ENCODE measurements around the gene MINDY3.
"Not testable (repeated sequence)": the region's sequence is repeated elsewhere in the genome, so short reads cannot be mapped to it uniquely, and the experiment has no call there.

The MINDY3 gene

DNA sequence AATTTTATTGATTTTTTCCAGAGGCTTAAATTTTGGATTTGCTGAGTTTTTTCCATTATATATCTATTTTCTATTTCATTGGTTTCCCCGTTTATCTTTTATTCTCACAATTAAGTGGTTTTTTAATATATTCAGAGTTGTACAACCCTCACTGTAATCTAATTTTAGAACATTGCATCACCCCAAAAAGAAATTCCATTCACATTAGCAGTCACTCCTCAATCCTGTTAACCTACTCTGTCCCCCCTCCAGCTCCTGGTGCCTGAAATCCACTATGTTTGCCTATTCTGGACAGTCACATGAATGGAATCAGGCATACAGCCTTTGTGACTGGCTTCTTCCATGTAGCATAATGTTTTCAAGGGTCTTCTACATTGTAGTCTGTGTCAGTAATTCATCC is 84.8 kb downstream of the MINDY3 start:
- in situ Hi-C loops (cut with MboI; ENCODE audit: low pct_unique_long_range_greater_than_20kb, low sequenced_read_pairs, unreplicated experiment): no loop called here
- TF ChIP-seq, protein P1, sequence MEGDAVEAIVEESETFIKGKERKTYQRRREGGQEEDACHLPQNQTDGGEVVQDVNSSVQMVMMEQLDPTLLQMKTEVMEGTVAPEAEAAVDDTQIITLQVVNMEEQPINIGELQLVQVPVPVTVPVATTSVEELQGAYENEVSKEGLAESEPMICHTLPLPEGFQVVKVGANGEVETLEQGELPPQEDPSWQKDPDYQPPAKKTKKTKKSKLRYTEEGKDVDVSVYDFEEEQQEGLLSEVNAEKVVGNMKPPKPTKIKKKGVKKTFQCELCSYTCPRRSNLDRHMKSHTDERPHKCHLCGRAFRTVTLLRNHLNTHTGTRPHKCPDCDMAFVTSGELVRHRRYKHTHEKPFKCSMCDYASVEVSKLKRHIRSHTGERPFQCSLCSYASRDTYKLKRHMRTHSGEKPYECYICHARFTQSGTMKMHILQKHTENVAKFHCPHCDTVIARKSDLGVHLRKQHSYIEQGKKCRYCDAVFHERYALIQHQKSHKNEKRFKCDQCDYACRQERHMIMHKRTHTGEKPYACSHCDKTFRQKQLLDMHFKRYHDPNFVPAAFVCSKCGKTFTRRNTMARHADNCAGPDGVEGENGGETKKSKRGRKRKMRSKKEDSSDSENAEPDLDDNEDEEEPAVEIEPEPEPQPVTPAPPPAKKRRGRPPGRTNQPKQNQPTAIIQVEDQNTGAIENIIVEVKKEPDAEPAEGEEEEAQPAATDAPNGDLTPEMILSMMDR (IDR thresholded peaks at IDR 0.05; ENCODE audit: extremely low read depth, insufficient read depth, missing control alignments): no peak
- DNase-seq (ENCODE audit: low spot score): no peak

DNA sequence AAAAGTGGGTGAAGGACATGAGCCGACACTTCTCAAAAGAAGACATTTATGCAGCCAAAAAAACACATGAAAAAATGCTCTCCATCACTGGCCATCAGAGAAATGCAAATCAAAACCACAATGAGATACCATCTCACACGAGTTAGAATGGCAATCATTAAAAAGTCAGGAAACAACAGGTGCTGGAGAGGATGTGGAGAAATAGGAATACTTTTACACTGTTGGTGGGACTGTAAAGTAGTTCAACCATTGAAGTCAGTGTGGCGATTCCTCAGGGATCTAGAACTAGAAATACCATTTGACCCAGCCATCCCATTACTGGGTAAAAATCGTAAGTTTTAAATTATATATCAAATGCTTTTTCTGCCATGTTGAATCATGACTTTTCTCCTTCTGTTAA is 85.8 kb downstream of the MINDY3 start:
- DNase-seq (ENCODE audit: low spot score); in situ Hi-C loops (cut with MboI; ENCODE audit: low pct_unique_long_range_greater_than_20kb, low sequenced_read_pairs, unreplicated experiment): not testable (repeated sequence)

DNA sequence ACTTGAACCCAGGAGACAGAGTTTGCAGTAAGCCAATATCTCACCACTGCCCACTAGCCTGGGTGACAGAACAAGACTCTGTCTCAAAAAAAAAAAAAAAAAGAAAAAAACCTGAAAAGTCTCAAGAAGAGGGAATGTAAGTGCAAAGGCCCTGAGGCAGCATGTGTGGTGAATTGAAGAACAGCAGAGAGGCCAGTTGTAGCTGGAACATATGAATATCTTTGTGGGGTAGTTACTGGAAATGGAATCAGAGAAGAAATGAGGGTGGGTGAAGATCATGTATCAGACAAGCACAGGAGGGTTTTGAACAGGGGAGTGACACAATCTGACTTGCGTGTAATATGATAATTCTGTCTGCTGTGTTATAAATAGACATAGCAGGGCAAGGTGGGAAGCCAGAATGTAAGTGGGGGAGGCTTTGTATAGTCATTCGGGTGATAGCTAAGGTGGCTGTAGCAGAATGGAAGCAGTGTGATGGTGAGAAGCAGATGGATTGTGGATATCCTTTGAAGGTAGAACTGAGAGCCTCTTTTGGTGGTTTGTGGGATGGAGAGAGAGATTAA is 95.3 kb downstream of the MINDY3 start:
- no peak for DNase-seq (ENCODE audit: low spot score)

DNA sequence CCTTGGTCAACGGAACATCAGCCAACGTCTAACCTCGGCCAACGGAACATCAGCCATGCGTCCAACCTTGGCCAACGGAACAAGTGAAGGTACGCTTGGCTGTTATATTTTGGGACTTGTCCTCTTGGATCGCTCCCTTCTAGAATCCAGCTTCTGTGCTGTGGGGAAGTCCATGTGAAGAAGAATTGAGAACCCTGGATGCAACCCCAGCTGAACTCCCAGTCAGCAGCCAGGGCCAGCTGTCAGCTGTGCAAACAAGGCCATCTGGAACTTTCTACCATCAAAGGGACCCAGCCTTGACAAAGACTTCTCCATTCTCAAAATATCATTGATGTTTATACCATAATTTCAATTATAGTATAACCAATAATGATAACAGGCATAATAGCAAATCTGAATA is 97.3 kb downstream of the MINDY3 start:
- in situ Hi-C loops (cut with MboI; ENCODE audit: low pct_unique_long_range_greater_than_20kb, low sequenced_read_pairs, unreplicated experiment): no loop called here
- DNase-seq (ENCODE audit: low spot score): no peak
- TF ChIP-seq, protein P1 (IDR thresholded peaks at IDR 0.05; ENCODE audit: extremely low read depth, insufficient read depth, missing control alignments): no peak

More for the DNA sequence above, 95.3 kb downstream of the MINDY3 start:
- in situ Hi-C loops (cut with MboI; ENCODE audit: low pct_unique_long_range_greater_than_20kb, low sequenced_read_pairs, unreplicated experiment): no loop called here
- TF ChIP-seq, protein P1 (IDR thresholded peaks at IDR 0.05; ENCODE audit: extremely low read depth, insufficient read depth, missing control alignments): no peak

DNA sequence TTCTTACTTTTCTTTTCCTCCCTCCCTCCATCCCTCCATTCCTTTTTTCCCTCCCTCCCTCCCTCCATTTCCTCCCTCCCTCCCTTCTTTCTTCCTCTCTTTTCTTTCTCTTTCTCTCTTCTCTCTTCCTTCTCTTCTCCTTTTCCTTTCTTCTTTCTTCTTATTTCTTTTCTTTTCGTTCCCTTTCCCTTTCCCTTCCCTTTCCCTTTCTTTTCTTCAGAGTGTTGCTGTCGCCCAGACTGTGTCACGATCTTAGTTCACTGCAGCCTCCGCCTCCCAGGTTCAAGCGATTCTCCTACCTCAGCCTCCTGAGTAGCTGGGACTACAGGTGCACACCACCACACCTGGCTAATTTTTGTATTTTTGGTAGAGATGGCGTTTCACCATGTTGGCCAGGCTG is 98.1 kb downstream of the MINDY3 start:
- DNase-seq (ENCODE audit: low spot score); in situ Hi-C loops (cut with MboI; ENCODE audit: low pct_unique_long_range_greater_than_20kb, low sequenced_read_pairs, unreplicated experiment): not testable (repeated sequence)

DNA sequence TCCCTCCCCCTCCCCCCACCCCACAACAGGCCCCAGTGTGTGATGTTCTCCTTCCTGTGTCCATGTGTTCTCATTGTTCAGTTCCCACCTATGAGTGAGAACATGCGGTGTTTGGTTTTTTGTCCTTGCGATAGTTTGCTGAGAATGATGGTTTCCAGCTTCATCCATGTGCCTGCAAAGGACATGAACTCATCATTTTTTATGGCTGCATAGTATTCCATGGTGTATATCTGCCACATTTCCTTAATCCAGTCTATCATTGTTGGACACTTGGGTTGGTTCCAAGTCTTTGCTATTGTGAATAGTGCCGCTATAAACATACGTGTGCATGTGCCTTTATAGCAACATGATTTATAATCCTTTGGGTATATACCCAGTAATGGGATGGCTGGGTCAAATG is 99.1 kb downstream of the MINDY3 start:
- DNase-seq (ENCODE audit: low spot score); in situ Hi-C loops (cut with MboI; ENCODE audit: low pct_unique_long_range_greater_than_20kb, low sequenced_read_pairs, unreplicated experiment): not testable (repeated sequence)

DNA sequence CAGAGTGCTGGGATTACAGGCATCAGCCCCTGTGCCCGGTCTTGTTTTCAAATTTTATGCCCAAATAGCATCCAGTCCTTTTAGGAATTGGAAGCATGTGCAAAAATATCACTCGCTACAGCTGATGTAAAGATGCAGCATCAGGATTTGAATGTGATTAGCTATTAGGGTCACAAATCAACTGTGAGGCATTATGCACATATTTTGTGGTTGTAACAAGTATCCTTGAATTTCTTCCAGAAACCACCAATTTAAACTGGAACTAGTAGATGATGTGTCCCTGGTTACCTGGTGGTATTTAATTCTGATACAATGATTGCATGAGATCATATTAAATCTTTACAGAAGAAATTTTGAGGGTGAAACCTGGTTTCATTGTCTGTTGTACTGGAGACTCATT is 99.6 kb downstream of the MINDY3 start:
- in situ Hi-C loops (cut with MboI; ENCODE audit: low pct_unique_long_range_greater_than_20kb, low sequenced_read_pairs, unreplicated experiment): no loop called here
- TF ChIP-seq, protein P1 (IDR thresholded peaks at IDR 0.05; ENCODE audit: extremely low read depth, insufficient read depth, missing control alignments): no peak
- DNase-seq (ENCODE audit: low spot score): no peak

DNA sequence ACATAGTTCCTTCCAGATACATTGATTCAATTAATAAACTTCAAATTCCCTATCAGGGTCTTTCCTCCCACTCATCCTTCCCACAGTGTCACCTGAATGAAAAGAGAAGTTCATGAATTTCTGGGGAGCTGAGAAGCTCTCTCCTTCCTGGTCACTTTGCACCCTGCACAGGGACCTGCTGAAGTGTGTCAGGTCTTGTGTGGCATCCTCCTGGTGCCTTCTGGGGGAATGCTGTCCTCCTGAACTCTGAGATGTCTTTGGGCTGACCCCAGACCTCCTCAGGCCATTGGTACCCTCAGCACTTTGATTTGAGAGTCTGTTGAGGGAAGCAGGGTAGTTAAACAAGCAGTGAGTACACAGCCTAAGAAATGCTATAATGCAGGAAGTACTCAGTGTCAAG is 101.0 kb downstream of the MINDY3 start:
- no peak for DNase-seq (ENCODE audit: low spot score)
- in situ Hi-C loops (cut with MboI; ENCODE audit: low pct_unique_long_range_greater_than_20kb, low sequenced_read_pairs, unreplicated experiment): no loop called here
- TF ChIP-seq, protein P1 (IDR thresholded peaks at IDR 0.05; ENCODE audit: extremely low read depth, insufficient read depth, missing control alignments): no peak

All from GM13977 (cell line).